ENCODE data around the gene PML.
A peak's percentile ranks its signal among the peaks of the same experiment; 100 is the strongest.

The PML gene

GRCh38 chr15:73982222-73982962 is 12.1 kb upstream of the PML start:
- Histone ChIP-seq H3K4me3 (replicated peaks; ENCODE audit: insufficient read depth, low read length) (no peak overlapping the region), H3K27me3 (ENCODE audit: insufficient read depth, poor library complexity, severe bottlenecking) (no peaks in the 10 kb centered on the region), H3K27ac (replicated peaks) (peak overlapping the region; percentile 16; the same call in 1 of the 2 replicates)
- no peak for TF ChIP-seq POLR2AphosphoS5 (IDR thresholded peaks at IDR 0.05; ENCODE audit: low read depth)
- TF ChIP-seq REST (IDR thresholded peaks at IDR 0.05; ENCODE audit: insufficient replicate concordance, low read depth): no peak
- TF ChIP-seq CTCF (IDR thresholded peaks at IDR 0.05; ENCODE audit: insufficient read depth, low read length): no peak
- TF ChIP-seq SPI1 (IDR thresholded peaks at IDR 0.05; ENCODE audit: borderline replicate concordance, low read depth): no peak
- TF ChIP-seq GABPA (IDR thresholded peaks at IDR 0.05; ENCODE audit: low read depth): no peak
- peak in 1 of 2 experiments; percentile 59 for DNase-seq (ENCODE audit: low read depth in 1 of 2, low spot score in 1 of 2)

- DNase-seq (ENCODE audit: low read depth in 1 of 2, low spot score in 1 of 2): no peak
- no peak for TF ChIP-seq POLR2AphosphoS5 (IDR thresholded peaks at IDR 0.05; ENCODE audit: low read depth)
- no peak for TF ChIP-seq SPI1 (IDR thresholded peaks at IDR 0.05; ENCODE audit: borderline replicate concordance, low read depth)
- TF ChIP-seq CTCF (IDR thresholded peaks at IDR 0.05; ENCODE audit: insufficient read depth, low read length): no peak
- no peak for TF ChIP-seq GABPA (IDR thresholded peaks at IDR 0.05; ENCODE audit: low read depth)
- no peak for TF ChIP-seq REST (IDR thresholded peaks at IDR 0.05; ENCODE audit: insufficient replicate concordance, low read depth)
- H3K4me3 ChIP-seq (replicated peaks; ENCODE audit: insufficient read depth, low read length): no peak overlapping the region
- no peaks in the 10 kb centered on the region for H3K27me3 ChIP-seq (ENCODE audit: insufficient read depth, poor library complexity, severe bottlenecking)
- H3K27ac ChIP-seq (replicated peaks): peak overlapping the region; percentile 16; the same call in 1 of the 2 replicates
Measured at GRCh38 chr15:73983211-73983727, 11.2 kb upstream of the PML start.

GRCh38 chr15:73983773-73984172 is 10.7 kb upstream of the PML start:
- Histone ChIP-seq H3K27me3 (ENCODE audit: insufficient read depth, poor library complexity, severe bottlenecking) (no peaks in the 10 kb centered on the region), H3K27ac (replicated peaks) (no peak overlapping the region), H3K4me3 (replicated peaks; ENCODE audit: insufficient read depth, low read length) (no peak overlapping the region)
- TF ChIP-seq REST (IDR thresholded peaks at IDR 0.05; ENCODE audit: insufficient replicate concordance, low read depth): no peak
- no peak for TF ChIP-seq GABPA (IDR thresholded peaks at IDR 0.05; ENCODE audit: low read depth)
- TF ChIP-seq CTCF (IDR thresholded peaks at IDR 0.05; ENCODE audit: insufficient read depth, low read length): no peak
- TF ChIP-seq SPI1 (IDR thresholded peaks at IDR 0.05; ENCODE audit: borderline replicate concordance, low read depth): no peak
- TF ChIP-seq POLR2AphosphoS5 (IDR thresholded peaks at IDR 0.05; ENCODE audit: low read depth): no peak
- no peak for DNase-seq (ENCODE audit: low read depth in 1 of 2, low spot score in 1 of 2)
